Measurements from ENCODE around the gene LAMB4. TPM values are rescaled to one million over a fixed set of nuclear protein-coding genes. Genes with fewer than 3 reads are reported as not detected.

The LAMB4 gene
- polyA plus RNA-seq, 1 experiment = 0.20 TPM

DNA sequence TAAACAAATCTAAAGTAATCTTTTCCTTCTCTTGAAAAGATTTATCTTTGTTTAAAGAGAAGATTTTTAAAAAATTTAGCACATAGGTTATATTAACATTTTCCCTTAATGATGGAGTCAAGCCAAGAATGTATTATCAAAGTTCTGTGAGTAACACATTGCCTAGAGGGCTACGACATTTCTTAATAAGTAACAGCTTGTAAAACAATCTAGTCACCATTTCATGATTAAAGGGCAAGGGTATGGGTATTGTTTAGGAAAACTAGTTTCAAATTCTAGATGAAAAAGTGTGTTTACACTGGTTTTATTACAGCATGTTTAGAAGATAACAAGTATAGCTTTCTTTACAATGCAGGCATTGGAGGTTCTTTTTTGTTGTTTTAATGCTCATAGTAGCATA, 28.6 kb upstream of the LAMB4 start:
- CTCF ChIA-PET = interaction anchor here (1.0 kb wide), 1 partner anchor 197 kb away, joined by 3 read pairs; no protein-coding TSS in a partner anchor
- DNase-seq (ENCODE audit: low read depth) = no peak
- no peak overlapping the region for H3K4me3 ChIP-seq (ENCODE audit: low read depth, low read length)
- no peaks in the 10 kb centered on the region for H3K27me3 ChIP-seq (ENCODE audit: control insufficient read depth, insufficient read depth, low read length)
- POLR2A ChIA-PET = no interaction called here
- H3K36me3 ChIP-seq (ENCODE audit: control insufficient read depth, insufficient read depth, low read length) = no peaks in the 10 kb centered on the region
- TF ChIP-seq, protein P1, sequence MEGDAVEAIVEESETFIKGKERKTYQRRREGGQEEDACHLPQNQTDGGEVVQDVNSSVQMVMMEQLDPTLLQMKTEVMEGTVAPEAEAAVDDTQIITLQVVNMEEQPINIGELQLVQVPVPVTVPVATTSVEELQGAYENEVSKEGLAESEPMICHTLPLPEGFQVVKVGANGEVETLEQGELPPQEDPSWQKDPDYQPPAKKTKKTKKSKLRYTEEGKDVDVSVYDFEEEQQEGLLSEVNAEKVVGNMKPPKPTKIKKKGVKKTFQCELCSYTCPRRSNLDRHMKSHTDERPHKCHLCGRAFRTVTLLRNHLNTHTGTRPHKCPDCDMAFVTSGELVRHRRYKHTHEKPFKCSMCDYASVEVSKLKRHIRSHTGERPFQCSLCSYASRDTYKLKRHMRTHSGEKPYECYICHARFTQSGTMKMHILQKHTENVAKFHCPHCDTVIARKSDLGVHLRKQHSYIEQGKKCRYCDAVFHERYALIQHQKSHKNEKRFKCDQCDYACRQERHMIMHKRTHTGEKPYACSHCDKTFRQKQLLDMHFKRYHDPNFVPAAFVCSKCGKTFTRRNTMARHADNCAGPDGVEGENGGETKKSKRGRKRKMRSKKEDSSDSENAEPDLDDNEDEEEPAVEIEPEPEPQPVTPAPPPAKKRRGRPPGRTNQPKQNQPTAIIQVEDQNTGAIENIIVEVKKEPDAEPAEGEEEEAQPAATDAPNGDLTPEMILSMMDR (IDR thresholded peaks at IDR 0.05; ENCODE audit: insufficient read depth, low read depth, low read length) = no peak

DNA sequence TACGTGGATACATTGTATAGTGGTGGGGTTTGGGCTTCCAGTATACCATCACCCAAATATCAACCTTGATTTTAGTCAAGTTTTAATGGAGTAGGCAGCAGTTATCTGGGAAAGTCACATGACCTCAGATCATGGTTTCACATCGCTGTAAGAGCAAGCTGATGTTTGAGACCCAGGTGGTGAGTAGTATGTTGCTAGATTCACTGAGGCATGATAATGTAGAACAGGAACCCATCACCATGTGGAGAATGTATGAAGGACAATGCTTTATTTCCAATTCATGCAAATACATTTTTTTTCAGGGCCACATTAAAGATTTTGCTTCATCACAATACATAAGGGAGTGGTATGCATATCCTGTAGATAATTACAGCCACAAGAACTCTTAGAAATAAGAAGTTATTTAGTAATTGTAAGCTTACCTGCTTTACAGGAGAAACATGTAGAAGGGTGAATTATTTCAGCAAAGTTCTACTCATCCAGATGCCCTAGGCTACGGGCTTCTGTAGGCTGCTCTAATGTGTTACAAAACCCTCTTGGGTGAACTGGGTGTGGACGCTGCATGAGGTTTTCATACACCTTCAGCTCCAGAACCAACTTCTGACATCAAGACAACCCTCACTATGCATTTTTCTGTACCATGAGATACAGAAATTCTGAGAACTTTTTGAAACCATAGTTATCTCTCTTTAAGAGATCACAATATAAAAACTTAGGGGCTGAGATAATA, 27.6 kb upstream of the LAMB4 start:
- H3K4me3 ChIP-seq (ENCODE audit: low read depth, low read length) = no peak overlapping the region
- H3K27me3 ChIP-seq (ENCODE audit: control insufficient read depth, insufficient read depth, low read length) = no peaks in the 10 kb centered on the region
- DNase-seq (ENCODE audit: low read depth) = no peak
- no peaks in the 10 kb centered on the region for H3K36me3 ChIP-seq (ENCODE audit: control insufficient read depth, insufficient read depth, low read length)
- POLR2A ChIA-PET = no interaction called here
- CTCF ChIA-PET = interaction anchor here (1.0 to 1.2 kb wide), 2 partner anchors 12 to 196 kb away, joined by 3 to 4 read pairs; no protein-coding TSS in a partner anchor
- TF ChIP-seq, protein P1 (IDR thresholded peaks at IDR 0.05; ENCODE audit: insufficient read depth, low read depth, low read length) = no peak

DNA sequence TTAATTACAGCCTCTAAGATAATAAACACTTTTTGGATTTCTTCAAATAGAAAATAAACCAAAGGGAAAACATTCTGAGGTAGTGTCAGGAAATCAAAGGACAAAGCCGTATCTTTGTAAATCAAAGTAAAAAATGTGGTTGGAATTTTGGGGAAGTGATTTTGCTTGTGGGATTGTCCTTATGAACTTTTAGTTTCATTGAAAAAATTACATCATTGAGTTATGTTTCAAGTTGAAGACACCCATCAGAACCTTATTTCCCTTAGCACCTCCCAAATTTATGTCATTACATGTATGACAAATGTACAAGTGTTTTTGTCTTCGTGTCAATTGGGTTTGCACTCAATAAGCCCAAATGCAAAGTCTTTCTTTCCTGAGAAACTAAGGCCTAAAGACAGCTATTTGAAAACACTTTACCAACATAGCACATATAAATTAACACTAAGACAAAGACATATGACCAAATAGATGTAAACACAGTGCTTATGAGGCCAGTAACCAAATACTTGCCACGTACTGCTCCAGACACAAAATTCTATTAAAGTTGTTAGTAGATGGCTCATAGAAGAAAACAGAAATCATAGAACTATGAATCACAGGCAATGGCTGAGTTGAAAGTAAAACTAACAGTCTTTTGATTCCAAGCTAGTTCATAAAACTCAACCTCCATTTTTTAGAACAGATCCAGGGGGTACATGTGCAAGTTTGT, 26.9 kb upstream of the LAMB4 start:
- TF ChIP-seq, protein P1 (IDR thresholded peaks at IDR 0.05; ENCODE audit: insufficient read depth, low read depth, low read length) = no peak
- H3K27me3 ChIP-seq (ENCODE audit: control insufficient read depth, insufficient read depth, low read length) = no peaks in the 10 kb centered on the region
- no peaks in the 10 kb centered on the region for H3K36me3 ChIP-seq (ENCODE audit: control insufficient read depth, insufficient read depth, low read length)
- CTCF ChIA-PET = interaction anchor here (0.9 to 1.2 kb wide), 3 partner anchors 11 to 184 kb away, joined by 3 to 4 read pairs (median 3); no protein-coding TSS in a partner anchor
- no peak for DNase-seq (ENCODE audit: low read depth)
- POLR2A ChIA-PET = no interaction called here
- H3K4me3 ChIP-seq (ENCODE audit: low read depth, low read length) = no peak overlapping the region

DNA sequence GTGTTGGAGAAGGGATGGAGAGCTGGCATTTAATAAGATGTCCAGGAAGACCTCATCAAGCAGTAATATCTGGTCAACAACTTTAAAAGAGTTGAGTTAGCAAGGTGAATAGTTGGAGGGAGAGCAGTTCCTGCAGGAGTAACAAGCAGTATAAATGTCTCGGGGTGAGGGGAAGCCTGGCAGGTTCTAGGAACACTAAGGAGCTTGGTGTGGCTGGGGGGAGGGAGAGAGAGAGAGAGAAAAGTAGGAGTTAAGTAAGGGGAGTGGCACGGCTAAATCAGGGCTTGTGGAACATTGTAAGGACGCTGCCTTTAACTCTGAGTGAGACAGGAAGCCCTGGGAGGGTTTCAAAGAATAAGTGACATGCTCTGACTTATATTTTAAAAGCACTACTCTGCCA, 22.0 kb upstream of the LAMB4 start:
- POLR2A ChIA-PET = no interaction called here
- Histone ChIP-seq H3K36me3 (ENCODE audit: control insufficient read depth, insufficient read depth, low read length) (no peaks in the 10 kb centered on the region), H3K4me3 (ENCODE audit: low read depth, low read length) (no peak overlapping the region), H3K27me3 (ENCODE audit: control insufficient read depth, insufficient read depth, low read length) (peaks cover 3% of the 10 kb centered on the region)
- no peak for DNase-seq (ENCODE audit: low read depth)
- TF ChIP-seq, protein P1 (IDR thresholded peaks at IDR 0.05; ENCODE audit: insufficient read depth, low read depth, low read length) = no peak
- CTCF ChIA-PET = no interaction called here

DNA sequence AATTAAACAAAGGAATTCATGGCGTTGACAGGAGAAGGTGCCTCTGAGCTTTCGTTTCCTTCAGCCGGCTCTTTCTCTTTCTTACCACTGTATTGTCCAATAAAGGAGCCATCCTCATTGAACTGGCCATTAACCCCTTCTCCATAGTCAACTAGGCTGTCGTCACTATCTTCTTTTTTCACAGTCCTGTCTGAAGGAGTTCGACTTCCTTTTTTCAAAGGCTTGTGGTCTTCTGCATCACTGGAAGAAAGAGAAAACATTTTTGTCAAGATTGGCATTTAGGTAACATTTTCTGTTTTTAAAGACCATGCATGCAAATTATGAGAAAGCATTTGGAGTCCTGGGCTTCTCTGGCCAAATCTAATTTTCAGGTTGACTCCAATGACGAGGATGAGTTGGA, 19.7 kb upstream of the LAMB4 start:
- TF ChIP-seq, protein P1 (IDR thresholded peaks at IDR 0.05; ENCODE audit: insufficient read depth, low read depth, low read length) = no peak
- no peak overlapping the region for H3K4me3 ChIP-seq (ENCODE audit: low read depth, low read length)
- no peak for DNase-seq (ENCODE audit: low read depth)
- ChIA-PET CTCF (interaction anchor here (0.7 kb wide), 1 partner anchor 8 kb away, joined by 3 read pairs; no protein-coding TSS in a partner anchor), POLR2A (no interaction called here)
- H3K27me3 ChIP-seq (ENCODE audit: control insufficient read depth, insufficient read depth, low read length) = peaks cover 3% of the 10 kb centered on the region
- no peaks in the 10 kb centered on the region for H3K36me3 ChIP-seq (ENCODE audit: control insufficient read depth, insufficient read depth, low read length)
